Activated naive CD4-positive, alpha-beta T cell treated with Interleukin-2 at 50 U/mL for 16 hours (primary cell): ENCODE results near the gene B3GNT9.

Source experiments
- DNase-seq: peaks from one replicate; pipeline ENCODE4 v3.0.0-alpha.2; 2020

B3GNT9 gene

GRCh38 chr16:67184995-67185650, 34.3 kb upstream of the B3GNT9 start:
- peak; percentile 87 for DNase-seq

- DNase-seq: no peak
Measured at GRCh38 chr16:67184453-67184994, 33.7 kb upstream of the B3GNT9 start.

GRCh38 chr16:67183627-67184452, 33.0 kb upstream of the B3GNT9 start, which contains the start of gene MATCAP1:
MATCAP1 (minus strand) TSS chr16:67183963; CDS start chr16:67180610, 3,353 bp downstream.
- peak; percentile 95 for DNase-seq

GRCh38 chr16:67183284-67183626, 32.5 kb upstream of the B3GNT9 start:
- DNase-seq: no peak

- no peak for DNase-seq
Measured at GRCh38 chr16:67182288-67182687, 31.5 kb upstream of the B3GNT9 start.

GRCh38 chr16:67181346-67181745, 30.5 kb upstream of the B3GNT9 start:
- no peak for DNase-seq

- DNase-seq: no peak
Measured at GRCh38 chr16:67180166-67180565, 29.4 kb upstream of the B3GNT9 start.

GRCh38 chr16:67179421-67180080, 28.8 kb upstream of the B3GNT9 start:
- DNase-seq: no peak

- peak; percentile 58 for DNase-seq
Measured at GRCh38 chr16:67177743-67178699, 27.2 kb upstream of the B3GNT9 start.

- no peak for DNase-seq
Measured at GRCh38 chr16:67176662-67177061, 25.9 kb upstream of the B3GNT9 start.

GRCh38 chr16:67174706-67175231, 24.0 kb upstream of the B3GNT9 start:
- no peak for DNase-seq

- DNase-seq: peak; percentile 68
Measured at GRCh38 chr16:67173808-67174705, 23.3 kb upstream of the B3GNT9 start.

GRCh38 chr16:67173323-67173722, 22.5 kb upstream of the B3GNT9 start:
- DNase-seq: no peak

- DNase-seq: no peak
Measured at GRCh38 chr16:67170949-67171649, 20.3 kb upstream of the B3GNT9 start.

GRCh38 chr16:67170168-67170948, 19.6 kb upstream of the B3GNT9 start, which contains the start of gene NOL3:
NOL3 (plus strand) TSS chr16:67170538.
- DNase-seq: peak; percentile 40

GRCh38 chr16:67169642-67170167, 18.9 kb upstream of the B3GNT9 start:
- peak; percentile 40 for DNase-seq

GRCh38 chr16:67169011-67169451, 18.2 kb upstream of the B3GNT9 start:
- DNase-seq: no peak

GRCh38 chr16:67167588-67167987, 16.8 kb upstream of the B3GNT9 start:
- no peak for DNase-seq

- DNase-seq: no peak
Measured at GRCh38 chr16:67166598-67167168, 15.9 kb upstream of the B3GNT9 start.
